H4 (cell line): ENCODE data around the gene EFR3B. TPM values are rescaled to one million over a fixed set of nuclear protein-coding genes. Genes with fewer than 3 reads are reported as not detected.
"Not testable (repeated sequence)": the region's sequence is repeated elsewhere in the genome, so short reads cannot be mapped to it uniquely, and the experiment has no call there.

Experiments used
- DNase-seq: peaks from one replicate; pipeline ENCODE4 v3.0.0-alpha.2; 2015; ENCODE audit warnings: low spot score
- total RNA-seq: library from RNA; depleted of rRNA; stranded (reverse); fragments of >200 nt; shearing (Covaris generic); gene quantifications from 2 replicates; pipeline ENCODE4 v1.2.3, GENCODE V29; 2014

Gene EFR3B
- total RNA-seq, 1 experiment from 2014 or later: 0.19 TPM

DNA sequence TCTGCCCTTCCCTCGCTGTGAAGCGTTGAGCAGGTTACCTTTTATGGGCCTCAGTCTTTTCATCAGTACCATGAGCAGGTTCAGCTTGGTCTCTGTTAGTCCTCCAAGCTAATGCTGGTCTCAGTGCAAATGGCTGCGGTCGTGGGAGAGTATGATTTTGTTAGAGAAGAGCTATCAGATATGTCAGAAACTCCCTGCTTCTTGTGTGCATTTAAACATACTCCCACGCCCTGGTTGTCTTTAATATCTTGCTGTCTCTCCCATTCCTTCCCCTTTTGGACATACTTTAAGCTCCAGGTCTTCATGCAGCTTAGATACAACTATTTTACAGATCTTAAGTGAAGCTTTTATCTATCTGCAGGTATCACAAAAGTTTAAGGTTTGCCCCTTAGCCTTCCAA is 62.9 kb downstream of the EFR3B start:
- DNase-seq: no peak

DNA sequence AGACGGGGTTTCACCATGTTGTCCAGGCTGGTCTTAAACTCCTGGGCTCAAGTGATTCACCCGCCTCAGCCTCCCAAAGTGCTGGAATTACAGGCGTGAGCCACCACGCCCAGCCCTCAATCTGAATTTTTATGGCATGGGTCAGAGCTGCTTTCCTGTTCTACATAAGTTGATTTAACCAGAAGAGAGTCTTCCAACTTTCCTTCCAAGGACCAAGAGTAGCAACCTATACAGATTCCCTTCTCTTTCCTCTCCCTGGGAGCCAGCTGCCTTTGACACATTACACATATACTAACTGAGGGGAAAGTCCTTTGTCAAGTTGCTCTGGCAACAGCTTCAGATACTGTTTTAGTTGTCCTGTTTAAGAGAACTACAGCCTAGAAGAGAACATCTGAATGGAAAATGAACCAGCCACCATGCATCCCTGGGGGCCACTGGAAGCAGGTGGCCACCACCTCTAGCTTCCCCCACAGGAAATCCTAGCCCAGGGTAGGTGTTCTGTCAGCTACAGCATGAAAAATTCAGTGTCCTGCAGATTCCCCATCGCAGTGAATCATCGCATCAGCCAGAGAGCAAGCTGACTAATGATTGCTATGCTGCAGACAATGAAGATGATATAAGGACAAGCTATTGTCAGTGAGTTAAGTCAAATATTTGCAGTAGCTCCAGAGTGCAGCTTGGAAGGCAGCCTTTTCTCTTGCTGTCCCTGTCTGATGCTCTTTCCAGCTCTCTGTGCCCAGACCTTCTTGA is 63.6 kb downstream of the EFR3B start:
- no peak for DNase-seq

DNA sequence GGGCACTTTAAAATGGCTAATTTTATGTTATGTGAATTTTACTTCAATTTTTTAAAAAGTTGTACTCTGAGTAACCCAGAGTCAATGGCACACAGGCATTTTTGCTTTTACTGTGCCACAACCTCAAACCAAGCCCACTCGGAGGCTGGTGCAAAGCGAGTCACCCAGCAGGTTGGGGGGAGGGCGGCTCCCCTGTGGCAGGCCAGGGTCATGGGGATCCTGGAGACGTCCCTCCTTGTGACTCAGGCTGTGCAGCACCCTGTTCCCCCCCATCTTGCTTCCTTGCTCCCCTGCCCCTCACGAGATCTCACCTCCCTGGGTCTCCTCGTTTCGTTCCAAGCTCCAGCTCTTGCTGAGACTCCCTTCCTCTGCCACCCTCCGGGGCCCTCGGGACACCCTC is 67.9 kb downstream of the EFR3B start:
- no peak for DNase-seq

DNA sequence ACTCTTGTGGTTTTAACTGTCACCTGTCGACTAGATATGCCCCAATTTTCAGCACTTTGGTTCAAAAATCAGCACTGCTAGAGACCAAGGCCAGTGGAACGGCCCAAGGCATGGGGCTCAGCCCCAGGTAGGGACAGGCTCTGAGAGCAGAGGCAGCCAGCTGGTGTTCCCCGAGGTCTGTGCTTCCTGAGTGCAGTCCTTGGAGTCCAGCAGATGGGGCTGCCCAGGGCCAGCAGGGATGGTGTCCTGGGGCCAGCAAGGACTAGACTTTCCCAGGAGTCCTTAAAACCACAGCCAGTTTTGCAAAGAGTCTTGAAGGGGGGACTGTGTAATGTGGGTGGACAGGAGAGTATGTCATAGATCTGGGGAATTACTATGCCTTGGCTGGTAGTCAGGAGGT is 70.2 kb downstream of the EFR3B start:
- no peak for DNase-seq

DNA sequence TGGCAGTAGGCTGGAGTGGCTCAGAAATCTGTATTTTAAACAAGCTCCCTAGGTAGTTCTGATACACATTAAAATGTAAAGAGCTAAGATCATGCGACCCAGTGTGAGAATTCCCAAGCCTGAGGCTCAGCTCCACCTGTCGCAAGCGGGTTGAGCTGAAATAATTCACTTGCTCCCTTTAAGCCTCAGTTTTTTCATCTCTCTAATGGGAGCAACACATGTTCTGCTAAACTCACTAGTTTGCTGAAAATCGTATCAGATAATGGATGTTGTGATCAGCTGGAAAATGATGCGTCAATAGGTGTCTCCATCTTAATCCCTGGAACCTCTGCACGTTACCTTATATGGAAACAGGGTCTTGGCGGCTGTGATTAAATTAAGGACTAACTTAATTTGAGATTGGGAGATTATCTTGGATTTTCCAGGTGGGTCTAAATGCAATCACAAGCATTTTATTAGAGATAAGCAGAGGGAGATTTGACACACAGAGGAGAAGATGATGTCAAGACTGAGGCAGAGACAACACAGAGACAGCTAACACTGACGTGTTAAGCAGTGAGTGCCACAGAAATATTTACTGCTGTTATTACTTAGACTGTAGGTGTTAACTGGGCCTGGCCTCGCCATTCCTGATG is 73.5 kb downstream of the EFR3B start:
- DNase-seq: no peak

DNA sequence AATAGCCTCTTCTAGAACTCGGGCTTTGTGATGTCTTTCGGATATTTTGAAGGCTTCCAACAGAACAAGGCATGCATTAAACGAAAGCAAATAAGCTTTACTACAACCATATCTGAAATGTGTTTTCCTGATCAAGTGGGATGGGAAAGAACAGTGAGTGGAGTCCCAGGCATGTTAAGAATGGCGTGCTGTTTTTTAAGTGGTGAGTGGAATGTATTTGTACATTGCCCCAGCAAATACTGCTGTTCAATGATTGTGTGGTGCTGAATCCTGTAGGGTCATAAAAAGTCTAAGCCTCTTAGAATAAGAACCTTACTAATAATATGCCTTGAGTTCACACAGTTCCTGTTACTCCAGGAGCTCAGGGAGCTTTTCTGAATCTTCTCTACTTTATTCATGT is 74.0 kb downstream of the EFR3B start:
- DNase-seq: no peak

DNA sequence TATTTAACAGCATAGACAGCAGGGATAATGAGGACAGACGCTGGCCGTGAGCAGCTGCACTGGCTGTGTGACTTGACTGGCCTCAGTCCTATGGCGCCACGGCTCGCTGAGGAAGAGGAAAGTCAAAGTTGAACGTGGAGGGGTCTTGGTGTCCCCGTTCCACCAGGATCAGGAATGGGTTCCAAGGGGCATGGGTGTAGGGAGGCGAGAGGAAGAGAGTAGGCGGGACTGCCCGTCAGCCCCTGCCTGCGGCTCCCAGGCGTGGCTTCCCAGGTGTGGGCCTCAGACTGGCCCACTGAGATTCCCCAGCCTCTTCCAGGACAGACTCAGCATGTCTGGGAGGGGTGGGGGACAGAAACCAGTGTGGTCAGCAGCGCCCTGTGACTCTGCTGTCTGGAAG is 75.1 kb downstream of the EFR3B start:
- no peak for DNase-seq

DNA sequence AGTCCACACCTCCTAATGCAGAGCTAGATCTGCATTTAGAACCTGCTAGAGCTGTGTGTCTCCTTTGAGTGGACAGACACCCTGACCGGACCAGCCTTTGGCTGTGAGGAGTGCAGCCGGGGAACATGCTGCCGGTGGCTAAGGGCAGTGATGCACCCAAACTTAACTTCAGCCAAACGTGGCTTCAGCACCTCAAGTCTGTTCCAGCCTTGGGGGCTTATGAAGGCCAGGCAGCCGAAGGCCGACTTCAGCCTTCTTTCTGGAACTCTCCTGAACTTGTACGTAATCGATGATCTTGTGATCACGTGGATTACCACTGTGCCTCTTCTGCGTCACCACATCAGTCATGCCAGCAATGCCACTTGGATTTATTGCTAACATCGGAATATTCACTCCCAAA is 77.4 kb downstream of the EFR3B start:
- no peak for DNase-seq

DNA sequence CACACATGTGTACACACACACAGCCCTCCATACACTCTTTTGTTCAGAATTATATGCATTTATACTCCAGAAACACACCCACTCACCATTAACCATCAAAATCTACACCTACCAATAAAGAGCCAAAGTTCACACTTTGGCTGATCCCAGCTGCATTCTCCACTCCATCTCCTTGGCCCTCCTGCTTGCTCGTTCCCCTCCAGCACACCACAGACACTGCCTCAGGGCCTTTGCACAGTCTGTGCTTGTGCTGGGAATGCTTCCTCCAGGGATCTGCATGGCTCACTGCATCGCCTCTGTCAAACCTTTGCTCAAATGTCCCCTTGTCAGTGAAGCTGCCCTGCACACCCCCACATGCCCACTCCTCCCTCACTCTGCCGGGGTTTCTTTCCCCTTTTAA is 80.5 kb downstream of the EFR3B start:
- DNase-seq: no peak

DNA sequence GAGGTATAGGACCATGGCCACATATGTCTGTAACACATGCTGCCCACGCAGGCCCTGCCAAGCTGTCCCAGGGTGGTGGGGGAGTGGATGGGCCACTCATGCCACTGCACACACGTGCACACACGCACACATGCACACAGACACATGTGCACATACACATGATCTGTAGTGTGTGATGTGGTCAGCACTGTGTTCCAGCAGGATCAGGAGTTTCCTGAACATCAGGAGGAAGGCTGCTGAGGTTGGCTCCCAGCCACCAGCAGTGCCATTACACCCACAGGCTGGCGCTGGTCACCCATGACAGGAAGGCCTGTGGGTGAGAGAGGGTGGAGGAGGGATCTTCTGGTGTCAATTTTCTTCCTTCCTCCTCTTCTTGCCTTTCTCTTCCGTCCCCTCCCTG is 81.8 kb downstream of the EFR3B start:
- no peak for DNase-seq

DNA sequence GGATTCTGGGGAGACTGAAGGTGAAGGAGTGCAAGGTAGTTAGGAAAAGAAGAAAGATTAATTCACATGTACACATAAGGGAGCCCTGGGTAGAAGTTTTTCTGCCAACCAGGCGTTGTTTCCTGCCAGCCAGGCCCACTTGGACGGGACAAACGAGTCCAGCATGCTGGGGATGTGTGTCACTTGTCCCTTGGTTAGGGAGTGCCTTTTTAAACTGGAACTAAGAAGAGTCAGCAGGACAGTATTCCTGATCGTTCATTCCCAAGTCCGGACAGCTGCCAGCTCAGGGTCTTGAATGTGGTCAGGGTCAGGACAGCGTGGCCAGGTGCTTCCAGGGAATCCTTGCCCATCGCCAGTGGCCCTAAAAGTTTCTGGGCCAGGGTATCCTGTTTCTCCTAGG is 83.3 kb downstream of the EFR3B start:
- no peak for DNase-seq

DNA sequence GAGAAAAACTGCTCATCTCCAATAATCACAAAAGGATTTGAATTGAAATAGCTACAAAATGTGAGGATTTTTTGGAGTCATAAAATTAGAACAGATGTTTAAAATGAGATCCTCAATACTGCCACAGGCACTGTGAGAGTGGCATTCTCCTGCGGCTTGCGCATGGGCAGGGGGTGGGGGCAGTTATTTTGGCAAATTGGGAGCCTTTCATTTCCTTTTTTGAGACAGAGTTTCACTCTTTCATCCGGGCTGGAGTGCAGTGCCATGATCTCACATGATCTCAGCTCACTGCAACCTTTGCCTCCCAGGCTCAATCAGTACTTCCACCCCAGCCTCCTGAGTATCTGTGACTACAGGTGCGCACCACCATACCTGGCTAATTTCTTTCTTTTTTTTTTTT is 84.1 kb downstream of the EFR3B start:
- no peak for DNase-seq

DNA sequence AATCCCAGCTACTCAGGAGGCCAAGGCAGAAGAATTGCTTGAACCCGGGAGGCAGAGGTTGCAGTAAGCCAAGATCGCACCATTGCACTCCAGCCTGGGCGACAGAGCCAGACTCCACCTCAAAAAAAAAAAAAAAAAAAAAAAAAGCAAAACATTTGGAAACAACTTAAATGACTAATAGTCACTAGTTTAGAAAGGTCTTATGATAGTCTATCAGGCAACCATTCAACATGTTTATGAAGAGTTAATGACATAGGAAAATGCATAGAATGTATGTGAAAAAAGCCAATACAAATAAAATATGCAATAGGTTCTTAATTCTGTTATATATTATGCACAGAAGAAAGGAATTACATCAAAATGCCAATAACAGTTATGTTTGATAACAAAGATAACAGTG is 85.2 kb downstream of the EFR3B start:
- not testable (repeated sequence) for DNase-seq

DNA sequence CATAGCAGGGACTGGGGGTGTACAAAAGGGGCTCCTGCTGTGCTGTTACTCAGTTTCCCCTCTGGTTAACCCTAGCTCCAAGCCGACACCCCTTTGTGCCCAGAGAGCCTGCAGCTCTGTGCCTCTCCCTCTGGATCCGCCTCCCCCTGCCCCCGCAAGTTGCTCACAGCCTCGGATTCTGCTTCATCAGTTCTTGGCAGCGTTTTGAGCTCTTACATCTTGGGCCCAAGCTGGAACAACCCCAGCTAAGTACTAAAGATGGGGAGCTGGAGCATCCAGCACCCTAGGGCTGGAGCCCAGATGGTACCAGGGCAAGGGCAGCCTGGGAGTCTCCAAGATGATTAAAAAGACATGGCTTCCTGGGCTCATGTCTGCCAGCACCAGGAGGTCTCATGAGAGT is 85.8 kb downstream of the EFR3B start:
- DNase-seq: no peak

DNA sequence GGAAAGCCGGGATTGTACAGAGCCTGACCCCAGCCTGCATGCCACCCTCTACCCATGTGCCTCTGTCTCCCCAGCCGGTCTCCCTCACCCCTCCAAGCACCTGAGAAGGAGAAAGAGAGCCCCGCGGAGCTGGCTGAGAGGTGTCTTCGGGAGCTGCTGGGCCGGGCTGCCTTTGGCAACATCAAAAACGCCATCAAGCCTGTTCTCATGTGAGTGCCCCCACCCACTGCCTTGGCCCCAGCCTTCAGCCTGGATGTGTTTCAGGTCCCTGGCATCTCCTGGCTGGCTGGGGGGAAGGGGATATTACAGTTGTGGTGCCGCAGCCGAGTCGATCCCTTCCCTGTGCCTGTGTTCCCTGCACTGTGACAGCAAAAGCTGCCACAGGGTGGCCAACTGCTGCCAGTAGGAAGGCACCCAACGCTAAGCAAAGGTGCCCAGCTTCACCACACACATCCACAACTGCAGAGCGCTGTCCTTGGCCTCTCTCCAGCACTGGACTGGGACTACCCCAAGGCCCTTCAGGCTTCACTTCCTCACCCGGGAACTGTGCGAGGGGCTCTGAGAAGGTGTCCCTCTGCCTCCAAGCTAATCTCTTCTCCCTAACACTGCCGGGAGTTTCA is 88.1 kb downstream of the EFR3B start:
- no peak for DNase-seq

DNA sequence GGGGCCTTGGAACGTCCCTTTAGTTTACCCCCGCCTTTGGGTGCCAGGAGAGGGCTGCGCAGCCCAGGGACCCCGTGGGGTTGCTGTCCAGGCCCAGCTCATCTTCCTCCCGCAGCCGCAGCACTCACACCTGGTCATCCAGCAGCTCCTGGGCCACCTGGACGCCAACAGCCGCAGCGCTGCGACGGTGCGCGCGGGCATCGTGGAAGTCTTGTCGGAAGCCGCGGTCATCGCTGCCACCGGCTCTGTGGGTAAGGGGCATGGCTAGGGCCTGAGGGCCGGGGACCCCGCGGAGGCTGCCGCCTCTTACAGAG is 89.3 kb downstream of the EFR3B start:
- no peak for DNase-seq

DNA sequence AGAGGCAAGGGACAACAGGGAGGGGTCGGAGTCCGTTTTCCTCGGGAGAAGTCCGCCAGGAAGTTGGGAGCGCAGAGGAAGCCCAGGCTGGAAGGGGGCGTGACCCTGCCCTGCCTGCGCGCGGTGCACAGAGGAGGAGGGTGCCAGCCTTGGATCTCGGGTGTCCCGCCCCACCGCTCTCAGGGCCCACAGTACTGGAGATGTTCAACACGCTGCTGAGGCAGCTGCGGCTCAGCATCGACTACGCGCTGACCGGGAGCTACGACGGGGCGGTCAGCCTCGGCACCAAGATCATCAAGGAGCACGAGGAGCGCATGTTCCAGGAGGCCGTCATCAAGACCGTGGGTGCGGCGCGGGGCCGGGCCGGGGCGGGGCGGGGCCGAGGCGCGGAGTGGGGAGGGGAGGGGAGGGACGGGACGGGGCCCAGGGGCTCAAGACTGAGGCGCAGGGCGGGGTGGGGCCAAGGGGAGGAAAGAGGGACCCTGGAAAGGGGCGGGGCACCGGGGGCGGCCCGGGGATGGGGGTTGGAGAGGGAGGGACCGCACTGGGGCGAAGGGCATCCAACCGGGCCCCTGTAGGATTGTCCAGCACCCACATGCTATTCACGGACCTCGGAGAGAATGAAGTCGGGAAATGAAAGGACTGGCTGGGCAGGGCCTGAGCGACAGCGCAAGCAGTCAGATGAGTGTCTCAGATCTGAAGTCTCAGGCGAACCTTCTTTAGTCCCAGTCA is 89.9 kb downstream of the EFR3B start:
- DNase-seq: no peak

DNA sequence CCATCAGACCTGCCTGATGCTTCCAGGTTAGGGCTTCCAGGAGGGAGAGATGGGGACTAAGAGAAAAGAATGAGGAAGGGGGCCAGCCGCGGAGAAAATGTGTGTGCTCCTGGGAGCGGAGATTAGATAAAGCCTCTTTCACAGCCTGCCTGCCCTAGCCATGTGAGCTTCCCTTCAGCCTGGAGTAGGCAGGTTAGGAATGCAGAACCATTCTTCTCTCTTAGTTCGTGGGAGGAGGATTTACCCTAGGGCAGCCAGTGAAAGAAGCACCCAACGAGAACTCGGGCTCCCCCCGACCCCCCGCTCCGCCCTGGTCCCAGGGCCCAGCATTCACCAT is 90.4 kb downstream of the EFR3B start:
- DNase-seq: no peak

DNA sequence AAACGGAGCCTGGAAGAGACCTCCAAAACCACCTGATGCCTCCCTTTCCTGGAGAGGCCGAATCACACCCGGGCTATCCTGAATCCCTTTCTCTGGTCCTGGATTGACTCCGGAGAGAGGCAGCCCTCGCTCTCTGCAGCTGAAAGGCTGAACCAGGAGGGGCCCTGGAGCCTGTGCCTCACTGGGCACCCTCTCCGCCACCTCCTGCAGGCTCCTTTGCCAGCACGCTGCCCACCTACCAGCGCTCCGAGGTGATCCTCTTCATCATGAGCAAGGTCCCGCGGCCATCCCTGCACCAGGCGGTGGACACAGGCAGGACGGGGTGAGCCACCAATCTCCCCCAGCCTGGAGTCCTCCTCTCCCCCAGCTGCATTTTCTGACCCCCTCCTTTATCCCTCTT is 90.8 kb downstream of the EFR3B start:
- no peak for DNase-seq

DNA sequence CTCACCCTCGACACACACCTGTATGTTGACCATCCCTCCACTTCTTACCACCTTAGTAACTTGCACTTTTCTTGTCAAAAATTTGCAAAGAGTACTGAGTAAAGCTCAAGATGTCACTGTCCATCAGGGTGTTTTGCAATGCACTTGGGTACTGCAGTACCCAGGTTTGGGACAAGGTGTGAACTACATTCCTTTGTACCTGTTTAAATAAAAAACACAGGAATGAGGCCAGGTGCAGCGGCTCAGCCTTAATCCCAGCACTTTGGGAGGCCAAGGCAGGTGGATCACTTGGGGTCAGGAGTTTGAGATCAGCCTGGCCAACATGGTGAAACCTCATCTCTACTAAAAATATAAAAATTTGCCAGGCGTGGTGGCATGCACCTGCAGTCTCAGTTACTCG is 98.7 kb downstream of the EFR3B start:
- not testable (repeated sequence) for DNase-seq

DNA sequence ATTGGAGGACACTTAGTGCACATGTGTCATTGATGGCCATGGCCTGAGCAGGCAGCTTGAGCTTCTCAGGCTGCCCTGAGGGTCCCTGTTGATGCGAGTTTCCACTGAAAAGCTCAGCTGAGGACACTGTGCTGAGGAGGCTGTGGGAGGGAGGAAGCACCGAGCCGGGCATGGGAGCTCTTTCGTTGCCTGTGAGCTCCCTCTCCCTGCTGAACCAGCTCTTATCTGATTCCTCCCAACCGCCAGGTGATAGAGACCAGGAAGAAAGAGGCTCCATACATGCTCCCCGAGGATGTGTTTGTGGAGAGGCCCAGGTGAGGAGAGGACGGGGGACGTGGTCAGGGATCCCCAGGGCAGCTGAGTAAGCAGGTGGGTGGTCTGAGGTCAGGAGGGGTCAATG is 99.2 kb downstream of the EFR3B start:
- no peak for DNase-seq

DNA sequence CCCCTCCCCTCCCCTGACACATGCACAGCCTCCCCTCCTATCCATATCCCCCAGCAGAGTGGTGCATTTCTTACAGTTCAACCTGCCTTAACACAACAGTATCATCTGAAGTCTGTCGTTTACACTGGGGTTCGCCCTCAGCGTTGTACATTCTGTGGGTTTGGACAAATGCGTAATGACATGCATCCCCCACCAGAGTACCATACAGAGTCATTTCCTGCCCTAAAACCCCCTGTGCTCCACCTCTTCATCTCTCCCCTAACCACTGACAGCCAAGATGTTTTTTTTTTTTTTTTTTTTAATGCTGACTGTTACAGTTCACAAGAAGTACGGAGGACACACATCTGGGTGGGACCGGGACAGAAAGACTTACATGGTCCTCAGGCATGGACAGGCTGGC is 103.9 kb downstream of the EFR3B start:
- DNase-seq: no peak

DNA sequence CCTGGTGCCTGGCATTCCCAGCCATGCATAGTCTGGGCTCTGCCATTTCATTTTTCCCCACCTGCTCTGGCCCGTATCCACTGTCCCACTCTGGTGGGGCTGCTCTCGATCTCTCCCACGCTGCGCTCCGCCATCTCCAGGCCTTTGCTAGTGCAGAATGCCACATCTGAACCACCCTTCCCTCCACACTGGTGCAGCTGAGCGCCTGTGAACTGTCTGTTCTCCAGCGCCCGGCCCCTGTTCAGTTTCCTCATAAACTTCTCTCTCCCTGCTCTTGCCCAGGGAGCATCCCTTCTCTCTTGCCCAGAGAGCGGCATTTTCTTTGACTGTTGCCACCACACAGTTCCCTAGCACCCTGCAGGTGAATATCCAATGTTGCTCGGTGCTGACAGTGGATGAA is 105.0 kb downstream of the EFR3B start:
- no peak for DNase-seq
